ENCODE measurements around the gene TRIM67. TPM values are rescaled to one million over a fixed set of nuclear protein-coding genes. Genes with fewer than 3 reads are reported as not detected.

Gene TRIM67
- total and polyA plus RNA-seq, 9 of the 15 experiments (the other 6 are each of a cell fraction or from before 2014, with no cell fraction given), result 0.04 to 0.60 (median 0.31) TPM

DNA sequence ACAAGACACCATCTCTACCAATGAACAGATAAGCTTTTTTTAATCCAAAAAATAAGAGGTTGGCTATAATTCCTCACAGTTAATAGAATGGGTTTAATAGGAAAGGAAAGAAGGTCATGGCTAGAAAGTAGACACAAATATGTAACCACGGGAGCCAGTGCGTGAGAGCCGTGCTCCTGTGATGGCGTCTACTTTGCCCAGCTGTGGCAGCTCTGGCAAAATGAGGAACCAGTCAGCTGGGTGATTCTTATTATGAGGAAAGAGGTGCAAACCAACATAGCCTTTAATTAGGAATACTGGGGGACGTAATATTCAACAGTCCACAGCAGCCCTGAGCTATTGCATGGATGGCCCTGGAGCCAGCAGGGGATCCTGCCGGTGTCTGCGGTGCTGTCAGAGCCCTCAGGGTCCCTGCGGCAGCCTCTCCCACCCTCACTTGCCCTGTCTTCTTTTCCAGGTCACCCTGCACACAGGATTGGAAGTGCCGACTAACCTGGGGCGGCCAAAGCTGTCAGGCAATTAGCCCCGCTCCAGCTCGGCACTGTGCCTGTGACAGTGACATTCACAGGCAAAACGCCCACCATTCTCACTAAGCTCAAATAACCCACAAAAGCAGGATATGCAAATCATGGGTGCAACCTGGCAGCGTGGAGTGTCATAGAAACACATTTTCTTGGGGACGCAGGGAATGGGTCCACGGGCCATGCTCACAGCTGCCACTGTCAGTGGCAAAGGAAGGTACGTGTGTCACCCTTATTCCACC is 53.2 kb downstream of the TRIM67 start:
- DNase-seq (ENCODE audit: extremely low read depth in 1 of 4, low spot score in 3 of 4), result no peak

More for the DNA sequence above, 53.2 kb downstream of the TRIM67 start:
- Histone ChIP-seq H3K27me3 (ENCODE audit: control insufficient read depth in 2 of 2, insufficient read depth in 2 of 2, low read length in 2 of 2) (peaks cover 33 to 48% of the 10 kb centered on the region in 2 experiments), H3K9me3 (replicated peaks; ENCODE audit: control insufficient read depth, insufficient read depth, low read depth, low read length) (no peaks in the 10 kb centered on the region), H3K4me2 (ENCODE audit: insufficient read depth, low read length) (no peak overlapping the region), H3K36me3 (ENCODE audit: control insufficient read depth, insufficient read depth, low read length) (no peaks in the 10 kb centered on the region), H3K9me1 (ENCODE audit: control insufficient read depth, insufficient read depth, low read length) (no peaks in the 10 kb centered on the region), H4K20me1 (replicated peaks; ENCODE audit: control insufficient read depth, insufficient read depth, low read length) (no peaks in the 10 kb centered on the region), H3K4me1 (replicated peaks in 1 of 2; ENCODE audit: control insufficient read depth in 2 of 2, insufficient read depth in 2 of 2, low read length in 2 of 2) (peaks cover 0 to 14% of the 10 kb centered on the region in 2 experiments; a peak in 2 of 5 replicates), H3K27ac (ENCODE audit: extremely low read depth, low read depth, low read length) (no peak overlapping the region), H3K9ac (ENCODE audit: insufficient read depth in 1 of 2, low read depth in 2 of 2, low read length in 2 of 2) (peak overlapping the region in 1 of 2 experiments; percentile 65; a peak in 2 of 4 replicates), H3K4me3 (no peak overlapping the region), H2AFZ (ENCODE audit: low read depth, low read length) (no peak overlapping the region; the same call in 1 of the 2 replicates), H3K79me2 (ENCODE audit: control insufficient read depth, insufficient read depth, low read length) (no peaks in the 10 kb centered on the region)
- in situ Hi-C loops (cut with MboI), result loop anchor here (5.0 kb wide), 2 partner anchors 303 to 413 kb away; no protein-coding TSS in a partner anchor
- CTCF ChIA-PET (ENCODE audit: low intra/inter-chr PET ratio), result no interaction called here
- 29% methylated on average over 17 of the region's 17 CpGs for WGBS (ENCODE audit: insufficient coverage, low coverage, missing lambda C conversion rate)
- no peak for TF ChIP-seq ZFP30 (CRISPR knock-in tag; IDR thresholded peaks at IDR 0.05; ENCODE audit: borderline replicate concordance)
- no peak for TF ChIP-seq ZBTB5 (IDR thresholded peaks at IDR 0.05)
- TF ChIP-seq, protein P1, sequence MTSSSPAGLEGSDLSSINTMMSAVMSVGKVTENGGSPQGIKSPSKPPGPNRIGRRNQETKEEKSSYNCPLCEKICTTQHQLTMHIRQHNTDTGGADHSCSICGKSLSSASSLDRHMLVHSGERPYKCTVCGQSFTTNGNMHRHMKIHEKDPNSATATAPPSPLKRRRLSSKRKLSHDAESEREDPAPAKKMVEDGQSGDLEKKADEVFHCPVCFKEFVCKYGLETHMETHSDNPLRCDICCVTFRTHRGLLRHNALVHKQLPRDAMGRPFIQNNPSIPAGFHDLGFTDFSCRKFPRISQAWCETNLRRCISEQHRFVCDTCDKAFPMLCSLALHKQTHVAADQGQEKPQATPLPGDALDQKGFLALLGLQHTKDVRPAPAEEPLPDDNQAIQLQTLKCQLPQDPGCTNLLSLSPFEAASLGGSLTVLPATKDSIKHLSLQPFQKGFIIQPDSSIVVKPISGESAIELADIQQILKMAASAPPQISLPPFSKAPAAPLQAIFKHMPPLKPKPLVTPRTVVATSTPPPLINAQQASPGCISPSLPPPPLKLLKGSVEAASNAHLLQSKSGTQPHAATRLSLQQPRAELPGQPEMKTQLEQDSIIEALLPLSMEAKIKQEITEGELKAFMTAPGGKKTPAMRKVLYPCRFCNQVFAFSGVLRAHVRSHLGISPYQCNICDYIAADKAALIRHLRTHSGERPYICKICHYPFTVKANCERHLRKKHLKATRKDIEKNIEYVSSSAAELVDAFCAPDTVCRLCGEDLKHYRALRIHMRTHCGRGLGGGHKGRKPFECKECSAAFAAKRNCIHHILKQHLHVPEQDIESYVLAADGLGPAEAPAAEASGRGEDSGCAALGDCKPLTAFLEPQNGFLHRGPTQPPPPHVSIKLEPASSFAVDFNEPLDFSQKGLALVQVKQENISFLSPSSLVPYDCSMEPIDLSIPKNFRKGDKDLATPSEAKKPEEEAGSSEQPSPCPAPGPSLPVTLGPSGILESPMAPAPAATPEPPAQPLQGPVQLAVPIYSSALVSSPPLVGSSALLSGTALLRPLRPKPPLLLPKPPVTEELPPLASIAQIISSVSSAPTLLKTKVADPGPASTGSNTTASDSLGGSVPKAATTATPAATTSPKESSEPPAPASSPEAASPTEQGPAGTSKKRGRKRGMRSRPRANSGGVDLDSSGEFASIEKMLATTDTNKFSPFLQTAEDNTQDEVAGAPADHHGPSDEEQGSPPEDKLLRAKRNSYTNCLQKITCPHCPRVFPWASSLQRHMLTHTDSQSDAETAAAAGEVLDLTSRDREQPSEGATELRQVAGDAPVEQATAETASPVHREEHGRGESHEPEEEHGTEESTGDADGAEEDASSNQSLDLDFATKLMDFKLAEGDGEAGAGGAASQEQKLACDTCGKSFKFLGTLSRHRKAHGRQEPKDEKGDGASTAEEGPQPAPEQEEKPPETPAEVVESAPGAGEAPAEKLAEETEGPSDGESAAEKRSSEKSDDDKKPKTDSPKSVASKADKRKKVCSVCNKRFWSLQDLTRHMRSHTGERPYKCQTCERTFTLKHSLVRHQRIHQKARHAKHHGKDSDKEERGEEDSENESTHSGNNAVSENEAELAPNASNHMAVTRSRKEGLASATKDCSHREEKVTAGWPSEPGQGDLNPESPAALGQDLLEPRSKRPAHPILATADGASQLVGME (CRISPR knock-in tag; IDR thresholded peaks at IDR 0.05), result no peak
- TF ChIP-seq BRF2 (IDR thresholded peaks at IDR 0.05; ENCODE audit: borderline replicate concordance, insufficient read depth, insufficient read length), result no peak
- TF ChIP-seq, protein P2, sequence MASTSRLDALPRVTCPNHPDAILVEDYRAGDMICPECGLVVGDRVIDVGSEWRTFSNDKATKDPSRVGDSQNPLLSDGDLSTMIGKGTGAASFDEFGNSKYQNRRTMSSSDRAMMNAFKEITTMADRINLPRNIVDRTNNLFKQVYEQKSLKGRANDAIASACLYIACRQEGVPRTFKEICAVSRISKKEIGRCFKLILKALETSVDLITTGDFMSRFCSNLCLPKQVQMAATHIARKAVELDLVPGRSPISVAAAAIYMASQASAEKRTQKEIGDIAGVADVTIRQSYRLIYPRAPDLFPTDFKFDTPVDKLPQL (IDR thresholded peaks at IDR 0.05; ENCODE audit: extremely low read depth, insufficient read length), result no peak
- no peak for FAIRE-seq
- intact Hi-C loops (cut with micrococcal nuclease), result loop anchor here (5.0 kb wide), 1 partner anchor 387 kb away; no protein-coding TSS in a partner anchor
- POLR2A ChIA-PET, result interaction anchor here (0.6 to 1.3 kb wide), 5 partner anchors 11 to 225 kb away, joined by 3 to 4 read pairs (median 3); no protein-coding TSS in a partner anchor
- BruUV-seq (replicated peaks), result no TSS peak
- ATAC-seq, result no peak

All from K562 (cell line).